Measurements from ENCODE around the gene IZUMO4.

- TF ChIP-seq CTCF (optimal IDR thresholded peaks at IDR 0.05 in 1 of 3, IDR thresholded peaks at IDR 0.05 in 1 of 3, conservative IDR thresholded peaks at IDR 0.05 in 1 of 3; ENCODE audit: extremely low read depth in 1 of 3, insufficient read depth in 2 of 3, low read length in 3 of 3) (no peak), EZH2 (IDR thresholded peaks at IDR 0.05; ENCODE audit: low read length) (no peak)
Measured at GRCh38 chr19:2103045-2103707, 6.5 kb downstream of the IZUMO4 start.

All from keratinocyte (primary cell).